Fibroblast of skin of abdomen (primary cell): ENCODE data around the gene PRR22.

ENCODE experiments used
- DNase-seq: peaks from one replicate; pipeline ENCODE4 v3.0.0-alpha.2; 2013

PRR22 gene

GRCh38 chr19:5814123-5814851 is 29.7 kb upstream of the PRR22 start:
- DNase-seq: no peak

DNA sequence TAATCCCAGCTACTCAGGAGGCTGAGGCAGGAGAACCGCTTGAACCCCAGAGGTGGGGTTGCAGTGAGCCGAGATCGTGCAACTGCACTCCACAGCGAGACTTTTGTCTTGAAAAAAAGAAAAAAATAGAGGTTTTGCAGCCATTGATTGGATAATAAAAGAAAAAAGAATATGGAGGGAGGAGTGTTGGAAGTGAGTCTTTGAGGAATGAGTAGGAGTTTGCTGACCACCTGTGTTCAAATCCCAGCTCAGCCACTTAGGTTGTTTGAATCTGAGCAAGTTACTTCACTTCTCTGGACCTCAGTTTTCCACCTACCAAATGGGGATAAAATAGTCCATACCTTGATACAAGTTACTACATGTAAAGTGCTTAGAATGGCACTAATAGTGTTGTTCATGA is 26.6 kb upstream of the PRR22 start:
- DNase-seq: no peak

DNA sequence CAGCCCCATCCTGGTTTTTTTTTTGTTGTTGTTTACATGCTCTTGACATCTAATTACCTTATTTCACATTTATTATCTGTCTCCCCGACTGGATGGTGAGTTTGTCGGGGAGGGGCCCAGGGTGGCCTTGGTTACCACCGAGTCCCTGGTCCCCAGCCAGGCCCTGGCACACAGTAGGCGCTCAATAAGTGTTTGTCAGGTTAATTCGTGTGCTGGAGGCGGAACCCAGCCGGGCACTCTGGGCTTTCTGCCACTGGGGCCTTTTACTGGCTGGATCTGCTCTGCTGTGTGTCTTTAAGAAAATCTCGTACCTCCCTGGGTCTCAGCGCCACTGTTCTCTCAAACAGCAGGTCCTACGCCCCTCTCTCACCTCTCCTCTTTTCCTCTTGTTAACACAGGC is 24.9 kb upstream of the PRR22 start:
- no peak for DNase-seq

DNA sequence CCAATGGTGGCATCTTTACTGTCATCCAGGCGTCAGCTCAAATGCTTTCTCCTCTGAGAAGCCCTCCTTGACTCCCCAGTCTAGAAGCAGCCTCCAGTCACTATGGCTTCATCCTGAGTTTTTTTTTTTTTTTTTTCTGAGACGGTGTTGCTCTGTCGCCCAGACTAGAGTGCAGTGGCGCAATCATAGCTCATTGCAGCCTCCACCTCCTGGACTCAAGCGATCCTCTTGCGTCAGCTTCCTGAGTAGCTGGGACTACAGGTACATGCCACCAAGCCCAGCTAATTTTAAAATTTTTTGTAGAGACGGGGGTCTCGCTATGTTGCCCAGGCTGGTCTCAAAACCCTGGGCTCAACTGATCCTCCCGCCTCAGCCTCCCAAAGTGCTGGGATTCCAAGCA is 24.5 kb upstream of the PRR22 start:
- no peak for DNase-seq

DNA sequence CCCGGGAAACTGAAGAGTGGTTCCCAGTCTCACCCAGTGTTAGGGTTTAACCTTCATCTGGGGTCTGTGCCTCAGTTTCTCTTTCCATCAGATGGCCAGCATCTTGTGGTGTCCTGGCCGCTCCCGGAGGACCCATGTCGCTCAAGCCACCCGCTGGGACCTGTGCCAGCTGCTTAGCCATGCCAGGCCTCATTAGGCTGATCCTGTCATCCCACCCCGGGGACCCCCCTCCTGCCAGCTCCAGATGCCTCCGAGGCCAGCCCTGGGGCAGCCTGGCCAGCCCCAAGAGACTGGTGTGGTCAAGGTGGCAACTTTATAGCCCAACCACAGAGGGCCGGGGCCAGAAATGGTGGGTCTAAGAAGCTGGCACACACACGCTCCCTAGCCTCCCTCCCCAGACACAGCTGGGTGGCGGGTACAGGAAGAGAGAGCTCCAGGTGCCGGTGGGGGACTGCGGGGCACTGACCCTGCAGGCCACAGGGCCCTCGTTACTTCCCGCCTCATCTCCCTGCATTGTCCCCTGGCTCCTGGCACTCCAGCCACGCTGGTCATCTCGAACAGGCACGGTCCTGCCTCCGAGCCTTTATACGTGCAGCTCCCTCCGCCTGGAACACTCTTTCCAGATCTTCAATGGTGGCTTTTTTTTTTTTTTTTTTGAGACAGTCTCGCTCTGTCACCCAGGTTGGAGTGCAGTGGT is 23.7 kb upstream of the PRR22 start:
- DNase-seq: no peak

- no peak for DNase-seq
Observed at GRCh38 chr19:5806905-5807304, 22.4 kb upstream of the PRR22 start.

DNA sequence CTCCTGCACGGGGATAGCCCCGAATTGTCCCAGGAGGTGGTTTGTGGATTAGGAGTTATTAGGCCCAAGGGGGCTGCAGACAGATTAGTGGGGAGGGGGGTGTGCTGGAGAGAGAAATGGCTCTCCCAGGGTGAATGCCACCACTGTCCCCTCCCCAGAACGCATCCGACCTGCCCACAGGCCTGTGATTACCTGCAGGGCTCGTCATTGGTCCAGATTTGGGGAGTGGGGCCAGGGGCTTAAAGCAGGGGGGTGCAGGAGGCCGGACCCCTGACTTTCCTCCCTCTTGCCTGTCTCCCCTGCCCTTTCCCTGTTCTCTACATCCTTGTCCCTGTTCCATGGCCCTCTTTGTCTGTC is 21.6 kb upstream of the PRR22 start:
- no peak for DNase-seq

- DNase-seq: peak; percentile 44
Observed at GRCh38 chr19:5805462-5806132, 21.1 kb upstream of the PRR22 start.

- no peak for DNase-seq
Observed at GRCh38 chr19:5804516-5805461, 20.2 kb upstream of the PRR22 start, which contains the start of gene NRTN. TSS of gene NRTN (plus strand) at chr19:5805067. CDS start at chr19:5824166, 19,099 bp downstream.

DNA sequence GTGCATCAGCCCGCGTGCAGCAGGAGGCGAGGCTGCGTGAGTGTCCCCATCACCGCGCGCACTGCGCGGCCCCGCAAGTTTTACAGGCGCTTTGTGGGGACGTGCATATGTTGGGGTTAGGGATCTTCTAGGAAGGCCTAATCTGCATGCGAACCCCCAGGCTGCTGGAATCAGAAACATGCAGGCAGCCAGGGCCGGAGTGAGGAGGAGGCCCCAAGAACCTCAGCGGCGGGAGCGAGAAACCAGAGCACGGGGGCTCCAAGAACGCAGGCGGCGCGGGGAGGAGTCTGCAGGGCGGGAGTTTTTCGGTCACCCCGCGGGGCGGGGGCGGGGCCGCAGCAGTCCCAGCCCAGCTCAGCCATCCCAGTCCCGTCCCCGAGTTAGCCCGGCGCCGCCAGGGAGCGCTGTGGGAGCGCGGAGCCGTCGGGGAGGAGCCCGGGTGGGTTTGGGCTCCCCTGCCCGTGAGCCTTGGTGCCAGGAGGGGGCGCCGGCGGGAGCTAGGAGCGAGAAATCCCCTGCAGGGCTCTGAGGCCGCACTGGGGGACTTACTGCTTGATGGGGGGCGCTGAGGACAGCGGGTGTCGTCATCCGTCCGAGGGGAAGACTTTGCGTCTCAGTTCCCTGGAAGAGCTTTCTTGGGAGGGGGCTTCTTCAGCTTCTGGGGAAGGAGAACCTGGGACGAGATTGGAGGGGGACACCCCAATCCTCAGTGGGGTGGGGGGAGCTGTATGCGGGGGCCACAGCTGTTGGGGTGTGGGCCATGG is 19.4 kb upstream of the PRR22 start:
- peak; percentile 82 for DNase-seq

DNA sequence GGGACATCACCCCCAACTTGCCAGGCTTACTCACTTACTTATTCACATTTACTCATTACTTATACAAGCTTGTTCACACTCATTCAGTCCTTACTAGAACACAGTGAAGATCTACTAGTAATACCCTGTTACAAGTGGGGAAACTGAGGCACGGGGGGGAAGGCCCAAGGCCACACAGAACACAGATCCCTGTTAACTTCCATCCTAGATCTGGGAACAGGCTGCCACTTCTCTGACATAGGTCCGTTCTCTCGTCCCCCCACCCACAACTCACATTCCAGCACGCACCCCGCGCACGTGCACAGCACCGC is 18.9 kb upstream of the PRR22 start:
- no peak for DNase-seq

DNA sequence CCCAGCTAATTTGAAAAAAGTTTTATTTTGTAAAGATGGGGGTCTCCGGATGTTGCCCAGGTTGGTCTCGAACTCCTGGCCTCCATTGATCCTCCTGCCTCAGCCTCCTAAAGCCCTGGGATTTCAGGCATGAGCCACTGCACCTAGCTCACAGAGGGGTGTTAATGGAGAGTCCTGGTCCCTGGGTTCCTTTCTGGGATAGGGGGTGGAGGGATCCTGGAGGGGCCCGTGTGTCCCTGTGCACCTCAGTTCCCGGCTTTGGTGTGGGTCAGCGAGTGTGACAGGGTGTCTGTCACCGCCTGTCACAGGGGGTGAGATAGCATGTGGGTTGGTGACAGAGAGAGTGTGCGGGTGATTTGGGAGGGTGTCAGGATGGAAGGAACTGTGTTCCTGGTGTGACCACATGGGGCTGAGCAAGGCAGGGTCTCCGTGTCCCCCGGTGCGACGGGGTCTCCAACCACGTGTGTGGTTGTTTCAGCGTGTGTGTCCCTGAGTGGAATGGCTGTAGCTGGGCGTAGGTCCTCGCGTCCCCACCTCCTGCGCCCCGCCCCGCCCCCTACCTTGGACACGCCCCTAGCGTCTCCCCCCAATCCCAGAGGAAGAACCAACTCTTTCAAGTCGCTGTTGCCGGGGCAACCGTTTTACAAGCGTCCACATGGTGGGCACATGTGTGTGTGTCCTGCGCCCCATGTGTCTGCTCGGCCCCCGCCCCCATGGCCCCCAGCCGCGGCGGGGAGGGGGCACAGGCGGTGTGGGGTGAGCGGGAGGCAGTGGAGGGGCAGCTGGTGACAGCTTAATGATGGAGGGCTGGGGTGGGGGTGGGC is 17.5 kb upstream of the PRR22 start:
- DNase-seq: peak; percentile 63

DNA sequence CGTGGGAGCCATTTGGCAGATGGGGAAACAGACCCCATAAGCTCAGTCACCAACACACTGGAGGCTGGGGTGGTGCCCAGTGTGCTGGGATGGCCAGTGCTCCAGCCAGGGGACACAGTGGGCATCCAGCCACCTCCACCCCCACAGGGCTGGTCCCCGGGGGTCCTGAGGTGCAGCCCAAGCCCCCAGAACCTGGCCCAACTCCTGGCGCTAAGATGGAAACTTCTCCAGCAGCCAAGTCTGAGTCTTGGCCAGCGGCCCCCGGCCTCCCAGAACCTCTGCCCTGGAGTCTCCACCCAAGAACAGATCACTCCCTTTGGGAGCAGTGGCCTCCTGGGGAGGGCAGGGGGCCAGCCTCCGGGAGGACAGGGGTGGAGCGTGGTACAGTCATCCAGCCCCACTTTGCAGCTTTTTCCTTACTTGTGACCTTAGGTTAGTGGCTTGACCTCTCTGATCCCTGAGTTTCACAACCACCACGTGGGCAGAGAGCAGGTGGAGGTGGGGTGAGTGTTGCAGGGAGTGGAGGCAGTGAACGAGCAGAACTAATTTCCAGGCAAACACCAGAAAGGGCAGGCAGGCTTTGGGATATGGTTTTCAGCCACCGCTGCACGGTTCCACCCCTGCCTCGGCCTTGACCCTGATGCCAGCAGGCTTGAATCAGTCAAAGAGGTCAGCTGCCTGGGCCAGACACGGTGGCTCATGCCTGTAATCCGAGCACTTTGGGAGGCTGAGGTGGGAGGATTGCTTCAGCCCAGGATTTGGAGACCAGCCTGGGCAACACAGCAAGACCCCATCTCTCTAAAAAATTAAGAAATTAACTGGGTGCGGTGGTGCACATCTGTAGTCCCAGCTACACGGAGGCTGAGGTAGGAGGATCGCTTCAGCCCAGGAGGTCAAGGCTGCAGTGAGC is 16.1 kb upstream of the PRR22 start:
- DNase-seq: no peak

- no peak for DNase-seq
Observed at GRCh38 chr19:5799247-5800241, 15.0 kb upstream of the PRR22 start.

- DNase-seq: no peak
Observed at GRCh38 chr19:5798244-5798643, 13.7 kb upstream of the PRR22 start.

GRCh38 chr19:5795382-5795919 is 10.9 kb upstream of the PRR22 start:
- no peak for DNase-seq

DNA sequence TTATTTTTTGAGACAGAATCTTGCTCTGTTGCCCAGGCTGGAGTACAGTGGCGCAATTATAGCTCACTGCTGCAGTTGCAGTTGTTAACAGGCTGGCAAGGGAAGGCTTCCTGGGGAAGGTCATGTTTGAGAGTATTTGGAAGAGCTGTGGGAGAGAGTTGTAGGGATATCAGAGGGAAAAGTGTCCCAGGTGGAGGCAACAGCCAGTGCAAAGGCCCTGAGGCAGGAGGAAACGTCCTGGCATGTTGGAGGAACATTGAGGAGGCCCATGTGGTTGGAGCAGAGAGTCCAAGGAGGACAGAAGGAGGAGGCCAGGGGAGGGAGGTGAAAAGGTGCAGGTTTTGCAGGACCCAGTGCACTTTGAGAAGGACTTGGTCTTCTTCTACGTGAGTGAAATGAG is 8.6 kb upstream of the PRR22 start:
- DNase-seq: no peak

GRCh38 chr19:5792224-5792623 is 7.7 kb upstream of the PRR22 start:
- DNase-seq: no peak
